Stimulated activated CD4-positive, alpha-beta T cell treated with anti-CD3 and anti-CD28 coated beads, TNF-alpha, amount 100 ng/mL, for 48 hours (primary cell): ENCODE data around the gene COLEC11.

Source experiments
- DNase-seq, 3 donors: peaks; one replicate each; pipeline ENCODE4 v3.0.0-alpha.2; 2020; ENCODE audit warnings: low read depth in 3 of 3

COLEC11 gene

DNA sequence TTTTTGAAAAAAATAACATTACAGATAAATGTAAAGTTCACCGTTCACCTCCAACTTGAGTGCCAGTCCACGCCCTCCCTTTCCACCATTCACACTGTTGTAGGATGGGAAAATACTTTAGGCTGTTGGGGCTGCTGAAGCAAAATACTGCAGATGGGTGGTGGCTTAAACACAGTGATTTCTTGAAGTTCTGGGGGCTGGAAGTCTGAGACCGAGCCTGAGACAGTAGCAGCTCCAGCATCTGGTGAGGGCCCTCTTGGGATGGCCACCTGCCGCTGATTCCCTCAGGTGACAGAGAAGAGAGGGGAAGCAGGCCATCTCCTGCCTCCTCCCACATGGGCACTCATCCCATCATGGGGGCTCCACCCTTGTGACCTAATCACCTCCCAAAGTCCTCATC, 80.8 kb downstream of the COLEC11 start:
- no peak for DNase-seq

DNA sequence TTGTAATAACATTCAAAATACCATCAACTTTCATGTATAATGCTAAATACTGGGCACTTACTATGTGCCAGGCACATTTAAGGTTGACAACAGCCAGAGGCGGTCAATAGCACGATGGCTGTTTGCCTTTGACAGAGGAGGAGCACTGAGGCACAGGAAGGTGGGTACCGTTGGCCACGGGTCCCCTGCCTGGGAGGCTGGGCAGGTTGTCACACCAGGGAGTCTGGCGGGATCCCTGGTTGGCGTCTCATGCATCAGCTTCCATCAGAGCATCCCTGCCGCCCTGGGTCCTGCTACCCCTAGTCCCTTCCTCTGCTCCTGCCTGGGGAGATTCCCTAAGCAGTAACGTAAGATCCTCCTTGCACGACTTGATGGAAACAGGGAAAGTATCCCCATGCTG, 82.5 kb downstream of the COLEC11 start:
- no peak for DNase-seq

DNA sequence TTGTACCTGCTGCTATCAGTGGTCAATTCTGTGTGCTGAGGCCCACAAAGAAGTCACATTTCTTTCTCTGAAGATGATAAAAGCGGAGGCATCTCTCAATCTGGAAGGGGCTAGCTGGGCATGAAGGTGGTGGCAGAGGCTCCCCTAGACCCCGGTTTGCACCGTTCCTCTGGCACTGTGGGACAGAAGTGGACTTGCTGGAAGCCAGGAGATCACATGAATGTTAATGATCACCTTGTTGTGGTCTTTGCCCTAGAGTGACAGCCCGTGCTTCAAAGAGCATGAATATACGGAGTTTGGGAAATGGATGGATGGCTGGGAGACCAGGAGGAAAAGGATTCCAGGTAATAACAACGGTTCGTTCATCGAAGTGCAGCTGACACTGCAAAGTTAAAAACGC, 83.3 kb downstream of the COLEC11 start:
- no peak for DNase-seq

DNA sequence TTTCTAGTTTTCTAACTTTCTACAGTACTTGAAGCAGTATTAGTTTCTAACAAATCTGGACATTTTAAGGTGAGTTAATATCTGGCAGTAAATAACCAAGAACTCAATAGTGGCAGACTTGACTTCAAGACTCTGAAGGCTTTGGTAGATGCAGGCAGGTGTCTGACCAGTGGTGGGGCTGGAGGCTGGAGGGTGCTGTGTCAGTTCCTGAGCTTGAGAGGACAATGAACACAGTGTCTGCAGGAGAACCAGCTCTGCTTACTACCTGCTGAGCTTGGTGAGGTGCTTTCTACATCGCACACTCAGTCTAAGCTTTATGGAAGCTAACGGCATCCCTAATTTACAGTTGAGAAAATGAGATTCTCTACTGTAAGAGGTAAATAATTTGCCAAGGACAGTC, 84.3 kb downstream of the COLEC11 start:
- DNase-seq, result no peak

DNA sequence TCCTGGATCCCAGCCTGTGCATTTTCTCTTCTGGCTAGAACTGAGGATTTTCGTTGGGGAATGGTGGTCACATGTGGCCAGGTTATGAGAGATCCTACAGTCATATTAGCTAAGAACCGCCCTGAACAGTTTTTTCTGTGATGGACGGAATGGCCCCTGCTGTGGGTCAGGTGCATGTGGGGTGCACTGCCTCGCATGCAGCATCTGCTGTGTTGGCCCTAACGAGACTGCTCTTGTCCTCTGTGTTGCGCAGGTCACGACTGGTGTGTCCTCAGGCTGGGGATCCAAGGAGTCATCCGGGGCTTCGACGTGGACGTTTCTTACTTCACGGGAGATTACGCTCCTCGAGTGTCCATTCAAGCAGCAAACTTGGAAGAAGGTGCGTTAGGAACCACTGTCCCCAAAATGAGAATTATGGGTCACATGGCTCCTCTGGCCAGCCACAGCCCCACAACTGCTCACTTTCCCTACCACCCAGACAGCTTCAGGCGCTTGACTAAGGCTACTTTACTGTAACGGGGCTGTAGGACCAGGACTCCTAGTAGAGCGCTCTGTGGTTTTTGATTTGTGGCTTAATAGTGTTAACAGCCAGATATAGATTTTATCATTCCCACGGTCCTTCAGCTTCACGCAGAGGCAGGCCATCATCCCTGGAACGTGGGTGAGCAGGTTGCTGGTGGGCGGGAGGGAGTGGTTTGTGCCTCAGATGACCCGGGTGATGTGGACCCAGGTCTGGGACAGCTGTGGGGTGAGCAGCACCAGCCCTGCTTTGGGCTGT, 84.9 kb downstream of the COLEC11 start:
- DNase-seq, result no peak

DNA sequence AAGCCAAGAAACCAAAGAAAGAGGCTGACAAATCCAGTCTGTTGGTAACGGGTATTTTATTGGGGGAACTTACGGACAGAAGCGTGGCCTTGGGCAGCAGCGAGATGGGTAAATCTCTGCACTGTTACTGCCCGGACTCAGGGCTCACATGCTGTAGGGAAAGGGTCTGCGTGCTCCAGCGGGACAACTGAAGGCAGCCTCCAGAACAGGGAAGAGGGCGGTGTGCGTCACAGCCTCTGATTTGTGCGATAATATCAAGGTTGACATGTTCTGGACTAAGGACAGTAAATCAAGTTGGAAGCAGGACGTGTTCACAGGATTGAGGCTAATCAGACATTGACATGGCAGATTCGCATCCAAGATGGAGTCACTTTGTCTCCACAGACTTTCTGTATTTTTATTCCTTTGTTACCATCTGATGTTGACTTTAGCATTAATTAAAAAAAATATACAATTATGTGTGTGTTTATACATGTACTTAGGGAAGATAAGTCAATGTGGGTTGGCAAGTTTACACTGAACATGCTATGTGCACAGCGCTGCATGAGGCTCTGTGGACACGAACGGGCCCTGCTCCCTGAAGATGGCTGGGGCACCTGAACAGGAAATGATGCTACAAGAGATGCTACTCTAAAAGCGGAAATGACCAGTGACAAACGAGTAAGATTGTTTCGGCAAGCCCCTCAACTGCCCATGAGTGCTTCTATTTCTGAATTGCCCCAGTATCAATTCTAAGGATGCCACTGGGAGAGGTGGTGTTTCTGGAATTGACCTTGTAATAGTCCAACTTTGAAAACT, 85.8 kb downstream of the COLEC11 start:
- DNase-seq, result no peak

DNA sequence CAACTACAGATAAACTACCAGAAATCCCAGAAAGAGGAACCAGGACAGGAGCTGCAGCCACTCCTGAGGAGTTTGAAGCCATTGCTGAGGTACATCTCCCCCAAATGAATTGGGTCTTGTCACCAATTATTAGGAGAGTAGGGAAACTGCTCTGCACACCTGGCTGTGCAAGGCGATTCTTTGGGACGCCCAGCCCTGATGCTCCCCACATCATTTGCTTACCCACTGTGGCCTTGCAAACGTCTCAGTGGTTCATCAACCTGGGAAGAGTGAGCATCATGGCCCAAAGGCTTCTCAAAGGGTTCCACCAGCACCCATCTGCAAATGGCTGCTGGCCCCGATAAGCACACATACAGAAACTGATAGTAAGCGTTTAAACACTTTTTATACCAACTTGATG, 86.7 kb downstream of the COLEC11 start:
- DNase-seq, result no peak

DNA sequence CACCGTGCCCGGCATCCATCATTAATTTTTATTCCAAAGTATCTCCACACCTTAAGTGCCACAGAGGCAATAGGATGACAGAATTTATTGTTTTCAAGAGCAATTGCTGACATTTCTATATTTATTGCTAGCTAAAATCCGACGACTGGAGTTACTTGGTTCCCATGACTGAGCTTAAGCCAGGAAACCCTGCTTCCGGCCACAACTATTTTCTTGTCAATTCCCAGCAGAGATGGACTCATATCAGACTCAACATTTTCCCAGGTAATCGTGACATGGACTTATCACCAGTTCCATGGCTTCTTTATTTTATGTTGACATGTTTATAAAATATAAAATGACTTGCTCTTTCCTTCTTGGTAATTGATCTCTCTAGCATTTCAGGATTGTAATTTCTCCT, 87.9 kb downstream of the COLEC11 start:
- no peak for DNase-seq

DNA sequence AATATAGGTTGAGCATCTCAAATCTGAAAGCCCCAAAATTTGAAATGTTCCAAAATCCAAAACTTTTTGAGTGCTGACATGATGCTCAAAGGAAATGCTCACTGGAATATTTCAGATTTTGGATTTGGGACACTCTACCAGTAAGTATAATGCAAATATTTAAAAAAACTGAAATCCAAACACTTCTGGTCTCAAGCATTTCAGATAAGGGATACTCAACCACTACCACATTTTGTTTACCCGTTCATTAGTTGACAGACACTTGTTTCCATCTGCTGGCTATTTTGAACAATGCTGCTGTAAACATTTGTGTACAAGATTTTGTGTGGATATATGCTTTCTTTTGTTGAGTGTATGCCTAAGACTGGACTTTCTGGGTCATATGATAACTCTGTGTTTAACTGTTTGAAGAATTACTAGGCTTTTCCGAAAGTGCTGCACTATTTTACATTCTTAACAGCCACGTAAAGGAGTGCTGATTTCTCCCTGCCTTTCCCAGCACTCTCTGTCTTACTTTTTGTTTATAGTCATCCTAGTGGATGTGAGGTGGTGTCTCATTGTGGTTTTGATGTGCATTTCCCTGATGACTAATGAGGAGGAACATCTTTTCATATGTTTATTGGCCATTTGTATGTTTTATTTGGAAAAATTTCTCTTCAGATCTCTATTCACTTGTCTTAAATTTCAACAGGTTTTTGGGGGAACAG, 89.0 kb downstream of the COLEC11 start:
- DNase-seq, result no peak

DNA sequence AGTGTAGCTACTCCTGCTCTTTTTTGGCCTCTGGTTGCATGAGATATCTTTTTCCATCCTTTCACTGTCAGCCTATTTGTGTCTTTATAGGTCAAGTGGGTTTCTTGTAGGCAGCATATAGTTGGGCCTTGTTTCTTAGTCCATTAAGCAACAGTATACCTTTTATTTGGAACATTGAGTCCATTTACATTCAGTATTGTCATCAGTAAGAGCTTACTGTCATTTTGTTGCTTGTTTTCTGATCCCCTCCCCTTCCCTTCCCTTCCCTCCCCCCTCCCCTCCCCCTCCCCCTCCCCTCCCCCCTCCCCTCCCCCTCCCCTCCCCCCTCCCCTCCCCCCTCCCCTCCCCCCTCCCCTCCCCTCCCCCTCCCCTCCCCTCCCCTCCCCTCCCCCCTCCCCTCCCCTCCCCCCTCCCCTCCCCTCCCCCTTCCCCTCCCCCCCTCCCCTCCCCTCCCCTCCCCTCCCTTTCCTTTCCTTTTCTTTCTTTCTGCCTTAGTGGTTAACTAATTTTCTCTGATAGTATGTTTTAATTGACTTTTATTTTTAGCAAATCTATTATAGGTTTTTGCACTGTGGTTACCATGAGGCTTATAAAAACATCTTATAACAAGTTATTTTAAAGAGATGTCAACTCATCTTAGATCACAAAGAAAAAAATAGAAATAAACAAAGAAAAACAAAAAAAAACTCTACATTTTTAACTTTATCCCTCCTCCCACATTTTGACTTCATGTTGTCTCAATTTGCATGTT, 95.3 kb downstream of the COLEC11 start:
- DNase-seq, result no peak

DNA sequence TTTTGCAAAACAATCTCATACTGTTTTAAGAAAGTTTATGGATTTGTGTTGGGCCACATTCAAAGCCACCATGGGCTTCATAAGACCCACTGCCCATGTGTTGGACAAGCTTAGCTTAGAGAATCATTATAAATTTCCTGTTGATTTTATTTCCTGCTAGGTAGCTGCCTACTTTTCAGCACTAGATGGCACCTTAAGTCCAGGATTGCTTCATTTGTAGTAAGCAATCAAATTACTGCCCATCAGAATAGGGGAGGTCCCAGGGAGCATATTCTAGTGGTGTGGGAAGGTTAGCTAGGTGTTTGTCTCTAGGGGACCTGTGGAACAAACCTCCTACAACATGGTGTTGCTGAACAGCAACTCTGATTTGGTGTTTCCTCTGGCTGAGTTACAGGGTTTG, 97.5 kb downstream of the COLEC11 start:
- DNase-seq, result no peak
